Bronchial epithelial cell (primary cell): ENCODE measurements around the gene PLCL1. TPM values are rescaled to one million over a fixed set of nuclear protein-coding genes. Genes with fewer than 3 reads are reported as not detected.

Source experiments
- DNase-seq: peaks from one replicate; pipeline ENCODE4 v3.0.0-alpha.2; 2010; ENCODE audit warnings: low read depth
- FAIRE-seq: peaks from 2 replicates; lab custom pipeline; 2011; peaks lifted over from hg19 to GRCh38; lab: Jason Lieb, UNC
- H3K27me3 ChIP-seq: 2 replicates; pipeline ENCODE4 v1.5.1; 2011; ENCODE audit warnings: low read length; ENCODE audit not compliant: control insufficient read depth, insufficient read depth
- H3K36me3 ChIP-seq: 2 replicates; pipeline ENCODE4 v1.5.1; 2011; ENCODE audit warnings: low read length; ENCODE audit not compliant: control insufficient read depth, insufficient read depth
- H3K4me3 ChIP-seq: 2 replicates; pipeline ENCODE4 v1.5.1; 2011; ENCODE audit warnings: mild to moderate bottlenecking, low read depth, low read length, control low read depth
- CTCF ChIP-seq: IDR thresholded peaks from 2 replicates; pipeline ENCODE4 v1.5.1; 2011; ENCODE audit warnings: mild to moderate bottlenecking, moderate library complexity, low read length, control low read depth, inconsistent platforms; ENCODE audit not compliant: insufficient read depth, severe bottlenecking
- total RNA-seq: library from RNA; depleted of rRNA; stranded (reverse); fragments of >200 nt; gene quantifications from 2 replicates; pipeline ENCODE4 v1.2.1, GENCODE V29; 2014

Gene PLCL1
- total RNA-seq, 1 donor from 2014 or later = not detected

DNA sequence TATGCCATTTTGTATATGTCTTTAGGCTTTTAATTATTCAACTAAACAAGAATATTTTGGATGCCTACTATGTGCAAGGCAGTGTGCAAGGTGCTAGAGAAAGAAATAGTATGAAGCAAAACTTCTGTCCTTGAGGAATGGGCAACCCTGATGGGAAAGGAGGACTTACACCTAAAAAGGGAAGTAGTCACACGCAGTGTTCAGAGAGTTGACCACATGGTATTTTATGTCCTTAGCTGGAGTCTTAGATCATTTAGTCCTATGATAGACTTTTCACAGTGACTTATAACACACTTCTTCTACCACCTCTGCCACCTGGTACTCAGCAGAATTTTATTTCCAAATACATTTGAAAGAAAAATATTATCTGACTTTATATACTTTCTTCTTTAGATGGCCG is 291.6 kb downstream of the PLCL1 start:
- FAIRE-seq = no peak
- DNase-seq = no peak
- no peaks in the 10 kb centered on the region for H3K27me3 ChIP-seq
- no peaks in the 10 kb centered on the region for H3K36me3 ChIP-seq
- H3K4me3 ChIP-seq = no peak overlapping the region
- TF ChIP-seq CTCF = no peak

DNA sequence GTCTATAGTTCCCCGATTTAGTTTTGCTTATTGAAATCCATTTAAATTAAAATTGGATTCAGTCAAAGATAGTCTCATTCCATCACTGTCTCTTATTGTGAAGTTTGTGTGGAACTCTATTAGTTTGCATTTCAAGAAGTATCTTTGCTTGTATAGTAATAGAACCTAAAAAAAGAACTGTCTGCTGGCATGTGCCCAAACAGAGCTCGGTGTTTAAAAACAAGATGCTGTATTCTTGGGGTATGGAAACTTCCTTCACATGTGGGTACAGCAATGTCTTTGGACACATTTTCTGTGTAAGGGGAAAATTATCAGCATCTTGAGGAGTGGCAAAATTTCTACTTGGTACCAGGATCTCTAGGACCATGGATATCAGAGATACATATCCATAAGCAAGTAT is 292.6 kb downstream of the PLCL1 start:
- DNase-seq (no peak), FAIRE-seq (no peak)
- TF ChIP-seq CTCF = no peak
- H3K4me3 ChIP-seq = no peak overlapping the region
- H3K36me3 ChIP-seq = no peaks in the 10 kb centered on the region
- no peaks in the 10 kb centered on the region for H3K27me3 ChIP-seq

DNA sequence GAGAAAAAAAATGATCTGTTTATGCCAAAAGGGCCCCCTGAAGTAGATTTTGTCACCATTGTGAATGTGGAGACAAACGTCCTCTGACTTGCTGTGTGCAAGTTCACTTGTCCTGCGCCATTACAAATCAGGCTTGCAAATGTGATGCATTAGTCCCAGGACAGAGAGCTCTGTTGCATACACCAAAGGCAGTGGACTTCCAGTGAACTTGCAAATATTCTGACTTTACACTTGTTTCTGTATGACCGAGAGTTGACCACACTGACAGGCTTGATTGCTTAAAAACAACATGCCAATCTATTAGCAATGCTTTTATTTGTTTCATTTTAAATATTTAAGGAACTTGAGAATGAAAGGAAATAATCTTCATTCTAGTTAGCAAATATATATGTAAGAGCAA is 293.2 kb downstream of the PLCL1 start:
- no peaks in the 10 kb centered on the region for H3K27me3 ChIP-seq
- no peaks in the 10 kb centered on the region for H3K36me3 ChIP-seq
- H3K4me3 ChIP-seq = no peak overlapping the region
- no peak for FAIRE-seq
- DNase-seq = no peak
- TF ChIP-seq CTCF = no peak

DNA sequence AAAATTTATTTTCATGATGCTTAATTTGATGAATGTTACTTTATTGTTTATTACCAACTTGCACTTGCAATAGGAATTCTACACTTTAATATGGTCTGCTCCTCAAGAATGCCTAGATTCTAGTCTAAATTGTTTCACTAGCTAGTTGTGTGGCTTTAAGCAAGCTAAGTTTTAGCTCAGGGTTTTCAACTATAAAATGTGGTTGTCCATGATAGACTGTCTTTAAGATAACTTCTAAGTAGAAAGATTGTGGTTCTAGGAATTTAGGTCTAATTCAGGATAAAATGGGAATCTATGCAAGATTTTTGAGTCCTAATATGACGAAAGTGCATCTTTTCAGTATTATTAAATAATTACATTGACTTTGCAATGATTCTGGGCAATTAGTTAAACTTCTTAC is 294.0 kb downstream of the PLCL1 start:
- no peak overlapping the region for H3K4me3 ChIP-seq
- no peaks in the 10 kb centered on the region for H3K36me3 ChIP-seq
- DNase-seq (no peak), FAIRE-seq (no peak)
- H3K27me3 ChIP-seq = no peaks in the 10 kb centered on the region
- TF ChIP-seq CTCF = no peak

DNA sequence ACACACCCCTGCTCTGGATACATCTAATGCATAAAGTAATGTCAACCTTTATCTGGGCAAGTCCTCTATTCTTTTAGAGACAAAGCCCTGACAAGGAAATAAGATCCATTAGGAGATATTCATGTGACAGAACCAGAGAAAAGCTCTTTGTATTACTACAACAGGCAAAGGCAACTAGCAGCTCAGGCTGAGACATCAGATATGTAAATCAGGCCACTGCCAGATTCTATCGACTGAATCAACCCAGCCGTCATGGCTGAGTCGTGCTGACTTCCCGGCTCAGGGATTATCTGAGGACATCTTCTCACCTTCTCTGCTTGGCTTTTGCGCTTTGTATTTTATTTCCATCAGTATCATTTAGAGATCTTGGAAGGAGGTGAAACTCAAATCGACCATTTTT is 294.5 kb downstream of the PLCL1 start:
- no peak for TF ChIP-seq CTCF
- Histone ChIP-seq H3K4me3 (no peak overlapping the region), H3K27me3 (no peaks in the 10 kb centered on the region), H3K36me3 (no peaks in the 10 kb centered on the region)
- FAIRE-seq = no peak
- peak; percentile 45 for DNase-seq

DNA sequence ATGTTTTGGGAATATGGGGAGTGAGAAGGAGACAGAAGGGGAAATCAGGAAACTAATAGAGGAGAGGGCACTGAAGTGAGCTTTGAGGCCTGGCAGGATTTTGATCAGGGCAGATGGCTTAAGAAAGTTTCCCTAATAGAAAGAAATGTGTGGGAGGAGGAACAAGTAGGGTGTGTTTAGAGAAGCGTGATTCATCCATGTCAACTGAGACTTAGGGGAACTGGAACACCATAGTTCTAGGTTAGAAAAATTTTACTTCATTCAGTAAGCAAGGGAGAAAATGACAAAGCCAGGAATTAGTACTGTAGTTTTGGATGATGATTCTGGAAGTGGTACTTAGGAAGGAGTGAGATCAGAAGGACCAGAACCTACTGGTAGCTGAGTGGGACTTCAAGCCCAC is 296.0 kb downstream of the PLCL1 start:
- no peaks in the 10 kb centered on the region for H3K36me3 ChIP-seq
- no peak overlapping the region for H3K4me3 ChIP-seq
- FAIRE-seq = no peak
- no peak for TF ChIP-seq CTCF
- peak; percentile 61 for DNase-seq
- no peaks in the 10 kb centered on the region for H3K27me3 ChIP-seq
